Measurements from ENCODE around the gene SLMAP.
"Not testable (repeated sequence)": the region's sequence is repeated elsewhere in the genome, so short reads cannot be mapped to it uniquely, and the experiment has no call there.

Gene SLMAP

DNA sequence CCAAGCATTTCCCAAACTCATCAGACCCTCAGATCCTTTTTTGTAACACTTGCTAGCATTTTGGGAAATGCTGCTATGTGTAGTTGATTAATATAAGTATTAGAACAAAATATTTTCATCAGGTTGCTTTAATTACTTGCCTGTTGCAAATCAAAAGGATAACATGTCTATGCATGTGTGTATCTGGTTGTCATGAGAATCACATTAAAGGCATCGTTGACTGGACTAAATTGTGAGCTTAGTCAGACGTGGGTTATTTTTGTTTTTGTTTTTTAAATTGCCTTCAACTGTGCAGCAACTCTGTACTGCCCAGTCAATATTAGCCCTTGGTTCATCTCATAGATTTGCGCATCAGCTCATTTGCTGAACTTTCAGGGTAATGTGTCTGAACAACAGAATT lies 81.6 kb downstream of the SLMAP start:
- no peak for DNase-seq

DNA sequence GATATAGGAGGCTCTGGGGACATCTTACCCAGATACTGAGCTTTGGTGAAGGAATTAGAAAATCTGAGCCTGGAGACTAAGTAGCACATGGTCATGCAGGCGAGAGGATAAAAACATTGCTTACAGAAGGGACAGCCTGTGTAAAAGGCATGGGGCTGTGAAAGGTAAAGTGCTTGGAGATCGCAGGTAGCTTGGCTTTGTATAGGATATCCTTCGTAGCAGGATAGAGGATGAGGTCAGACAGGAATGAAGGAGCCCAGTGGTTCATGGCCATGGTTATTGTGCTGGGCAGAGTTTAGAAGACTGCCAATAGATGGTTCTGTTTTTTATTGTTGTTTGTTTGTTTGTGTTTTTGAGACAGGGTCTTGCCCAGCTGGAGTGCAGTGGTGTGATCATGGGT lies 82.5 kb downstream of the SLMAP start:
- DNase-seq, result no peak

DNA sequence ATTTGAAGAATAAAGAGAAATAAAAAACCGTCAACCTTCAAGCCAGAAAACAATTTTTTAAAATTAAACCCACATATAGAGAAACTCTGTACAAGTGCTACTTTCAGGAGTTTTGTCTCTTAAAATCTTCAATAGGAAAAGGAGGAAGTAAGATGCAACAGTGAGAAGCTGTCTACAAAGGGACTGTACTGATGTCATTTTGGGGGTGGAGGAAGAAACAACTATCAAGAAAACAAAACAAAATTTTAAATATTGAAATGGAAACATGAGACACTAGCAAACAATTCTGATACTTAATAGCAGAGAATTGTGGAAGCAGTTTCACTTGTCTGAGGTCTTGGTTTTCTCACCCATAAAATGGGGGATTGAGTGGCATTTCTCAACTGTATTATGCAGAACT lies 84.4 kb downstream of the SLMAP start:
- no peak for DNase-seq

- DNase-seq, result no peak
Observed at GRCh38 chr3:57841818-57842217, 85.7 kb downstream of the SLMAP start.

DNA sequence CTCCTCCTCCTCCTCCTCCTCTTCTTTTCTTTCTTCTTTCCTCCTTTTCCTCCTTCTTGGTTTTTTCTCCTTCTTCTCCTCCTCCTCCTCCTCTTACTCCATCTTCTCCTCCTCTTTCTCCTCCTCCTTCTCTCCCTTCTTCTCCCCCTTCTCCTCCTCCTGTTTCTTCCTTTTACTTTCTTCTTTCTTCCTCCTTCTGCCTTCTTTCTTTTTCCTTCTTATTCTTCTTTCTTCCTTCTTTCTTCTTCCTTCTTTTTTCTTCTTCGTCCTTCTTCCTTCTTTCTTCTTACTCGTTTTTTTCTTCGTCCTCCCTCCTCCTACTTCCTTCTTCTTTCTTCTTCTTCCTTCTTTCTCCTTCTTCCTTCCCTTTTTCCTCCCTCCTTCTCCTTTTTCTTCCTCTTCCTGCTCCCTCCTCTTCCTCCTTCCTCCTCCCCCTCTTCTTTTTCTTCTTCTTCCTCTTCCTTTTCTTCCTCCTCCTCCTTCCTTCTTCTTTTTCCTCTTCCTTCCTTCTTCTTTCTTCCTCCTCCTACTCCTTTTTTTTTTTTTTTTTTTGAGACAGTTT lies 92.1 kb downstream of the SLMAP start:
- no peak for DNase-seq

DNA sequence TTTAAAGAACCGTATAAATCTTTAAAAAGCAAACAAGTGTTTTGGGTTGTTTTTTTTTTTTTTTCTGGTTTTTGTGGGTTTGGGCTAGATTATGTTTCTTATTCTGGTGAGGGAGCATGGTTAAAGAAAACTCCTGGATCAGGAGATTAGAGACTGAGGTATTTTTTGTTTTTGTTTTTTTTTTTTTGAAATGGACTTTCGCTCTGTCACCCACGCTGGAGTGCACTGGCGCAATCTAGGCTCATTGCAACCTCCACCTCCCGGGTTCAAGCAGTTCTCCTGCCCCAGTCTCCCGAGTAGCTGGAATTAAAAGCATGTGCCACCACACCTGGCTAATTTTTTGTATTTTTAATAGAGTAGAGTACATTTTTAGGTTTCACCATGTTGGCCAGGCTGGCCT lies 95.2 kb downstream of the SLMAP start:
- DNase-seq, result no peak

GRCh38 chr3:57852896-57853295 lies 96.8 kb downstream of the SLMAP start:
- DNase-seq, result no peak

DNA sequence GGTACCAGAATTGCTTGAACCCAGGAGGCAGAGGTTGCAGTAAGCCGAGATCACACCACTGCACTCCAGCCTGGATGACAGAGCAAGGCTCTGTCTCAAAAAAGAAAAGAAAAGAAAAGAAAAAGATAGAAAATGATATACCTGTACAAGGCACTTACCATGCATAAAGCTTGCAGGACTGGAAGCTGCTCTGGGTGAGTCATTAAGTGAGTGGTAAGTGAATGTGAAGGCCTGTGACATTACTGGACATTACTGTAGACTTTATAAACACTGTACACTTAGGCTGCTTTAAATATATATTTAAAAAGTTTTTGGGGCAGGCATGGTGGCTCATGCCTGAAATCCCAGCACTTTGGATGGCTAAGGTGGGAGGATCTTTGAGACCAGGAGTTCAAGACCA lies 99.2 kb downstream of the SLMAP start:
- no peak for DNase-seq

- no peak for DNase-seq
Observed at GRCh38 chr3:57855943-57856342, 99.8 kb downstream of the SLMAP start.

DNA sequence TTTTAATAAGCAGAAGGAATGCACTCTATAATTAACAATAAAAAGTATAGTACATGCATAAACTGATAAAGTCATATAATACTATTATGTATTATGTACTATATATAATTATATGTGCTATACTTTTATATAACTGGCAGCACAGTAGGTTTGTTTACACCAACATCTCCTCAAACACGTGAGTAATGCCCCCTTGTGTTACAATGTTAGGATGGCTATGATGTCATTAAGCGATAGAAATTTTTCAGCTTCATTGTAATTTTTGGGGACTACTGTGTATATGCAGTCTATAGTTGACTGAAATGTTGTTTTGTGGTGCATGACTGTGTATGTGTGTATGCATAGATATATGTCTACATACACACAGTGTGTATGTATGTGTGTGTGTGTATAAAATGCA lies 100.6 kb downstream of the SLMAP start:
- DNase-seq, result no peak

DNA sequence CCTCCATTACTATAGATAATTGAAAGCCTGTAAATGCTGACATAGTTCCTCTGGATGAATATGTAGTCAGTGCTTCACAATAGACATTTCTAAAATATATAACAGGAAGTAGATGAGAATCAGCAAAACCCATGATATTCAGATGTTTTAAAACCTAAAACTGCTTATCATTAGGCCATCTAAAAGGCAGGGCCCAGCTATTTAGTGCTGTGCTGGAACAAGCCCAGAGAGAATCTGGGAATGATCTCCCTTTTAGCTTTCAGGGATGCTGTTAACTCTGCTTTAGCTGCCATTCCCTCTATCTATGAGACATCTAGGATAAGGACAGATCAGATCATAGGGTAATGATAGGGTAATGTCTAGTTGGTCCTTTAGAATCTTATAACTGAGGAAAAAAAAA lies 106.8 kb downstream of the SLMAP start:
- no peak for DNase-seq

DNA sequence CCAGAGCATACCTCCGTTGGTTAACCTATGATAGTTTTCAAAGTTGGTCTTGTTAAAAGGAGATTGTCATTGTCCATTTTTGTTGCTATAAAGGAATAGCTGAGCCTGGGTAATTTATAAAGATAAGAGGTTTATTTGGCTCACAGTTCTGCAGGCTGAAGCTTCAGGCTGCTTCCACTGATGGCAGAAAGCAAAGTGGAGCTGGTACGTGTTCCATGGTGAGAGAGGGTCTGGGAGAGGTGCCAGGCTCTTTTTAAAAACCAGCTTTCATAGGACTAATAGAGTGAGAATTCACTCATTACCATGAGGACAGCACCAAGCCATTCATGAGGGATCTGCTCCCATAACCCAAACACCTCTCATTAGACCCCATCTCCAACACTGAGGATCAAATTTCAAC lies 107.3 kb downstream of the SLMAP start:
- no peak for DNase-seq

- DNase-seq, result no peak
Observed at GRCh38 chr3:57864853-57865252, 108.7 kb downstream of the SLMAP start.

DNA sequence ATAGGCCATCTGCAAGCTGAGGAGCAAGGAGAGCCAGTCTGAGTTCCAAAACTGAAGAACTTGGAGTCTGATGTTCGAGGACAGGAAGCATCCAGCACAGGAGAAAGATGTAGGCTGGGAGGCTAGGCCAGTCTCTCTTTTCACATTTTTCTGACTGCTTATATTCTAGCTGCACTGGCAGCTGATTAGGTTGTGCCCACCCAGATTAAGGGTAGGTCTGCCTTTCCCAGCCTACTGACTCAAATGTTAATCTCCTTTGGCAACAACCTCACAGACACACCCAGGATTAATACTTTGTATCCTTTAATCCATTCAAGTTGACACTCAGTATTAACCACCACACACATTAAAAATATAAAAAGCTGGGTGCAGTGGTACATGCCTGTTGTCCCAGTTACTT lies 113.0 kb downstream of the SLMAP start:
- not testable (repeated sequence) for DNase-seq

DNA sequence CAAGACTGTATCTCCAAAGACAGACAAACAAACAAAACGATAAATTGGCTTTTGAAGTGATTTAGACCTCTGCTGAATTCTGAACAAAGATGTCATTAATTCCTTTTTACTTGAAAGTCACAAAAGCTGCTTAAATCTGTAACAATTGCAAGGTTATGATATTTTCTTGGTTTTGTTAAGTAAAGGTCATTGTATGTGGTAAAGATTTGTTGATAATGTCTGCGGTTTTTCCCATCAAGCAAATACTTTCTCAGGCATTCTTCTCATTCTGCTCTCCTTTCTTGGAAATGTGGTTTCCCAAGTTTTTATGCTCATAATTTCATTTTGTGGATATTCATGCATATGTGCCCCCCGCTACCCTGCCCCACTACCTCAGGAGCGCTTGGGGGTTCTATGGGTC lies 116.5 kb downstream of the SLMAP start:
- DNase-seq, result no peak

DNA sequence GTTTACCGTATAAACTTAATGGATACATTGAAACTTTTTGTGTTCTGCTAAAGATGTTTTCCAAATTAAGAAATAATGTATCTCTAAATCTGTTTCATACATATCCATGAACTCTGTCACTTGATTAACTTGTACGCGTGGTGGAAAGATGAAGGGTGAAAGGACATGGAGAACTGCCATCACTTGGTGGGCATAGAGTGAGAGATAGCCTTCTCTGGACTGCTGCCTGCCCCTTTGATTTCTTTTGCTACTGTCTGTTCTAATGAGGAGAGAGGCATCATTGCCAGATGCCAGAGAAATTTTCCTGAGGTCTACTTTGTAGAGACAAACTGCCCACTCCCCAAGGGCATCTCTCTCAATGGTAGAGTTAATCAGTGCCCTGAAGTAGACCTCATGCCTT lies 120.5 kb downstream of the SLMAP start:
- no peak for DNase-seq

- no peak for DNase-seq
Observed at GRCh38 chr3:57877116-57877515, 121.0 kb downstream of the SLMAP start.

GRCh38 chr3:57884436-57884835 lies 128.3 kb downstream of the SLMAP start:
- DNase-seq, result not testable (repeated sequence)

GRCh38 chr3:57889807-57890206 lies 133.7 kb downstream of the SLMAP start:
- no peak for DNase-seq

DNA sequence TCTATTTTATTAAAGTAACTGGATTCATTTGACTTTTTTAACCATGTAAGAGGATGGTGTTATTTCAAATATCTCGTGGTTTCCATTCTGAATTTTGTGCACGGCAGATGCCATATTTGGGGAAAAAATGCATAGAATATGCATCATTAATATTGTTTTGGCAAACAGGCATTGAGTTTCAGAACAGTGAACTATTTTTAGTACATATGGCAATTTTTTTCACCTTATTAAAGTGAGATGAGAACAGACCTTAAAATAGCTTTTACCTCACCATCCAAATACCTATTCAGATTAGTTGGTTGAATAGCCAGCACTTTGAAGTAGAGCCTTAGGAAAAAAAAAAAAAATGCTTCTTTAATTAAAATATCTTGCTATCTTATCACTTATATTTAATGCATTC lies 134.8 kb downstream of the SLMAP start:
- no peak for DNase-seq

GRCh38 chr3:57892423-57892822 lies 136.3 kb downstream of the SLMAP start:
- DNase-seq, result no peak

GRCh38 chr3:57893156-57893555 lies 137.0 kb downstream of the SLMAP start:
- no peak for DNase-seq

DNA sequence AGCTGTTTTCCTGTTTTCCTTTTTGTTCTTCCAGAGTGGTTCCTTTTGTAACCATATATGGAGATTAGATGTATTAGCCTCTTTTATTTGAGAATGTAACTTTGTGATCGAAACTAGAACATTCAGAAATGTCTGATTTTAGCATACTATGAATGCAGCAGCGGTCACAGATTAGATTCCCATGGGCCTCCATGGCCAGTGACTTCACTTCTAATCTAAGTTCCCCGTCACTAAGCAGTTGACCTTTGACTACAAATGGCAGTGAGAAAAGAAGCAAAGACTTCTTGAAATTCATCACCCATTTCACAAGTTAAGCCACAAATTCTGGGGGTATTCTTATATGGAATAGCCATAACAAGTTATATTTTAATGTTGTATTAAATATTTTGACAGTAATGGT lies 137.6 kb downstream of the SLMAP start:
- no peak for DNase-seq

GRCh38 chr3:57896031-57896430 lies 139.9 kb downstream of the SLMAP start:
- no peak for DNase-seq

DNA sequence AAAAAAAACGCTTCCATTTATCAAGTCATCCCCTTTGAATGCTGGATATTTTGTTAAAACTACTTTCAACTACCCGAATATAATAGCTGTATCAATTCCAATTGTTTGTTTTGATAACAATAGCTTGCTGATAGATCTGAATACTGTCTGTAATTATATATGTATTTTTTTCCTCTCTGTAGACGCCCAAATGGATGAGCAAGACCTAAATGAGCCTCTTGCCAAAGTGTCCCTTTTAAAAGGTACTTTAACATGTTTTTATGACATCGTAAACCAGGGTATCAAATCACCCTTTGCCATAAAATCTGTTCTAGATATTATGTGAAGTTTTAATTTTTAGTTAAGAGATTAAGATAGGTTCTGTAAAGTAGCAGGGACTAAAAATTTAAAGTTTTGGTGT lies 140.6 kb downstream of the SLMAP start:
- no peak for DNase-seq

- no peak for DNase-seq
Observed at GRCh38 chr3:57900786-57901185, 144.7 kb downstream of the SLMAP start.

Measured in NCI-H510A treated with DMSO at 0.1 percent for 48 hours (cell line).